ENCODE data around the gene AHCY. TPM values are rescaled to one million over a fixed set of nuclear protein-coding genes. Genes with fewer than 3 reads are reported as not detected.
"Not testable (repeated sequence)": the region's sequence is repeated elsewhere in the genome, so short reads cannot be mapped to it uniquely, and the experiment has no call there.

The AHCY gene
- total RNA-seq, 2 donors from 2014 or later: 271 to 350 TPM

DNA sequence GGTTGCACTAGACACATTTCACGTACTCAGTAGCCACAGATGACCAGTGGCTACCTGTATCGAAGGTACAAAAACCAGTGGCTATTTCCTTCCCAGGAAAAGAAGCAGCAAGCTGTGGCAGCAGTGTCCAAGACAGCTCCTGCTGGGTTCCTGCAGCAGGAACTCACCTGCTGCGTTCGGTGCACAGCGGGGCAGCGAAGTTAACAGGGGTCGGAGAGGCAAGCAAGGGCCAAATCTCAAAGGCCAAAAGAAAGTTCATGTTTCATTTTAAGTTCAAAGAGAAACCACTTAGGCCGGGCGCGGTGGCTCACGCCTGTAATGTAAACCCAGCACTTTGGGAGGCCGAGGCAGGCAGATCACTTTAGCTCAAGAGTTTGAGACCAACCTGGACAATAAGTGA, 35.0 kb downstream of the AHCY start:
- Mint-ChIP-seq H3K27me3 (ENCODE audit: insufficient read depth) (peaks cover 12% of the 10 kb centered on the region), H3K4me3 (peak overlapping the region; percentile 60), H3K27ac (no peak overlapping the region), H3K9me3 (no peaks in the 10 kb centered on the region), H3K36me3 (ENCODE audit: low read depth) (peaks cover 25% of the 10 kb centered on the region), H3K4me1 (peaks cover 6% of the 10 kb centered on the region)
- Histone ChIP-seq H3K9ac (ENCODE audit: extremely low read depth, low read length, poor library complexity, severe bottlenecking) (no peak overlapping the region), H3K27ac (ENCODE audit: low read depth, low read length) (no peak overlapping the region), H3K36me3 (ENCODE audit: control insufficient read depth, insufficient read depth, low read length) (peaks cover 28% of the 10 kb centered on the region), H3K9me3 (ENCODE audit: control insufficient read depth, low read length) (no peaks in the 10 kb centered on the region), H3K4me3 (ENCODE audit: low read length) (no peak overlapping the region), H3K27me3 (ENCODE audit: control insufficient read depth, insufficient read depth, low read length, poor library complexity, severe bottlenecking) (no peaks in the 10 kb centered on the region), H3K4me1 (ENCODE audit: control insufficient read depth, insufficient read depth, low read length) (no peaks in the 10 kb centered on the region)
- WGBS, 2 experiments (ENCODE audit: insufficient coverage in 1 of 2, insufficient read length in 1 of 2): 97 to 98% methylated on average over 12 of the region's 12 CpGs
- no peak for DNase-seq
- TF ChIP-seq, protein P1, sequence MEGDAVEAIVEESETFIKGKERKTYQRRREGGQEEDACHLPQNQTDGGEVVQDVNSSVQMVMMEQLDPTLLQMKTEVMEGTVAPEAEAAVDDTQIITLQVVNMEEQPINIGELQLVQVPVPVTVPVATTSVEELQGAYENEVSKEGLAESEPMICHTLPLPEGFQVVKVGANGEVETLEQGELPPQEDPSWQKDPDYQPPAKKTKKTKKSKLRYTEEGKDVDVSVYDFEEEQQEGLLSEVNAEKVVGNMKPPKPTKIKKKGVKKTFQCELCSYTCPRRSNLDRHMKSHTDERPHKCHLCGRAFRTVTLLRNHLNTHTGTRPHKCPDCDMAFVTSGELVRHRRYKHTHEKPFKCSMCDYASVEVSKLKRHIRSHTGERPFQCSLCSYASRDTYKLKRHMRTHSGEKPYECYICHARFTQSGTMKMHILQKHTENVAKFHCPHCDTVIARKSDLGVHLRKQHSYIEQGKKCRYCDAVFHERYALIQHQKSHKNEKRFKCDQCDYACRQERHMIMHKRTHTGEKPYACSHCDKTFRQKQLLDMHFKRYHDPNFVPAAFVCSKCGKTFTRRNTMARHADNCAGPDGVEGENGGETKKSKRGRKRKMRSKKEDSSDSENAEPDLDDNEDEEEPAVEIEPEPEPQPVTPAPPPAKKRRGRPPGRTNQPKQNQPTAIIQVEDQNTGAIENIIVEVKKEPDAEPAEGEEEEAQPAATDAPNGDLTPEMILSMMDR (conservative IDR thresholded peaks at IDR 0.05): no peak

DNA sequence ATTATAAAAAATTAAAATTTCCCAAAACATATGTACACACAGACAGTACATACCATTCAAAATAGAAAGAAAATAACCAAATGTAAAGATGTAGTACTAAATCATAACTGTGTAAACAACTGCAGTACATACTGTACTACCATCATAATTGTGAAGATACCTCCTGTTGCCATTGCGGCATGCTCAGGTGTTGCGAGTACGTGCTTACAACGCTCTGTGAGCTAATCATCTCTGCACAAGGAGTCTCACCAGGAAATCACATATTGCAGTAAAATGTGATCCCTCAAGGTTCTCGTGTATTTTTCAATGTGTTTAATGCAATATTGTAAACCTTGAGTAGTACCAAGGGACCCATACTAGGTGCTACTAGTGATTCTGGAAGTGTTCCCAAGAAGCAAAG, 39.0 kb downstream of the AHCY start:
- Histone ChIP-seq H3K9me3 (ENCODE audit: control insufficient read depth, low read length) (no peaks in the 10 kb centered on the region), H3K27ac (ENCODE audit: low read depth, low read length) (no peak overlapping the region), H3K27me3 (ENCODE audit: control insufficient read depth, insufficient read depth, low read length, poor library complexity, severe bottlenecking) (no peaks in the 10 kb centered on the region), H3K4me3 (ENCODE audit: low read length) (no peak overlapping the region), H3K9ac (ENCODE audit: extremely low read depth, low read length, poor library complexity, severe bottlenecking) (no peak overlapping the region), H3K36me3 (ENCODE audit: control insufficient read depth, insufficient read depth, low read length) (peaks cover 4% of the 10 kb centered on the region), H3K4me1 (ENCODE audit: control insufficient read depth, insufficient read depth, low read length) (no peaks in the 10 kb centered on the region)
- peaks cover 4% of the 10 kb centered on the region for H3K4me1 Mint-ChIP-seq
- TF ChIP-seq, protein P1 (conservative IDR thresholded peaks at IDR 0.05): no peak
- H3K27ac Mint-ChIP-seq: no peak overlapping the region
- peaks cover 3% of the 10 kb centered on the region for H3K27me3 Mint-ChIP-seq (ENCODE audit: insufficient read depth)
- H3K9me3 Mint-ChIP-seq: no peaks in the 10 kb centered on the region
- WGBS, 2 experiments (ENCODE audit: insufficient coverage in 1 of 2, insufficient read length in 1 of 2): 96 to 98% methylated on average over 4 to 5 of the region's 5 CpGs
- DNase-seq: no peak
- H3K4me3 Mint-ChIP-seq: no peak overlapping the region
- peaks cover 3% of the 10 kb centered on the region for H3K36me3 Mint-ChIP-seq (ENCODE audit: low read depth)

DNA sequence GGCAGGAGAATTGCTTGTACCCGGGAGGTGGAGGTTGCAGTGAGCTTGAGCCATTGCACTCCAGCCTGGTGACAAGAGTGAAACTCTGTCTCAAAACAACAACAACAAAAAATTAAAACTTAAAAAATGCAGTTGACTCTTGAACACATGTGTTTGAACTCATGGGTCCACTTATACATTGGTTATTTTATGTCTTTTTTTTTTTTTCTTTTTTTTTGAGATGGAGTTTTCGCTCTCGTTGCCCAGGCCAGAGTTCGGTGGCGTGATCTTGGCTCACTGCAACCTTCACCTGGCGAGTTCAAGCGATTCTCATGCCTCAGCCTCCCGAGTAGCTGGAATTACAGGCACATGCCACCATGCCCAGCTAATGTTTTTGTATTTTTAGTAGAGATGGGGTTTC, 39.7 kb downstream of the AHCY start:
- H3K9me3 ChIP-seq (ENCODE audit: control insufficient read depth, low read length); H3K36me3 ChIP-seq (ENCODE audit: control insufficient read depth, insufficient read depth, low read length); H3K4me3 ChIP-seq (ENCODE audit: low read length); H3K27ac ChIP-seq (ENCODE audit: low read depth, low read length); H3K27me3 Mint-ChIP-seq (ENCODE audit: insufficient read depth); H3K27me3 ChIP-seq (ENCODE audit: control insufficient read depth, insufficient read depth, low read length, poor library complexity, severe bottlenecking); H3K27ac Mint-ChIP-seq; H3K4me3 Mint-ChIP-seq; H3K4me1 Mint-ChIP-seq; H3K9me3 Mint-ChIP-seq; H3K36me3 Mint-ChIP-seq (ENCODE audit: low read depth); H3K4me1 ChIP-seq (ENCODE audit: control insufficient read depth, insufficient read depth, low read length); H3K9ac ChIP-seq (ENCODE audit: extremely low read depth, low read length, poor library complexity, severe bottlenecking); DNase-seq: not testable (repeated sequence)
- 92 to 96% methylated on average over 6 to 8 of the region's 8 CpGs for WGBS, 2 experiments (ENCODE audit: insufficient coverage in 1 of 2, insufficient read length in 1 of 2)

All from endodermal cell (in vitro differentiated cells).